Activated naive CD8-positive, alpha-beta T cell treated with anti-CD3 and anti-CD28 coated beads, Interleukin-2, amount 50 U/mL, for 24 hours (primary cell): ENCODE results near the gene PIAS4.
"Not testable (repeated sequence)": the region's sequence is repeated elsewhere in the genome, so short reads cannot be mapped to it uniquely, and the experiment has no call there.

Experiments
- ATAC-seq: fragments of 150-1000 bp; cut with Tn5 transposase; one replicate; pipeline ENCODE4 v1.10.0; 2021
- DNase-seq: peaks from one replicate; pipeline ENCODE4 v3.0.0; 2021
- H3K27ac Mint-ChIP-seq: one replicate; pipeline ENCODE4 v1.8.0; 2021; ENCODE audit warnings: mild to moderate bottlenecking, mixed read lengths
- H3K27me3 Mint-ChIP-seq: one replicate; pipeline ENCODE4 v1.8.0; 2021; ENCODE audit warnings: mixed read lengths
- H3K36me3 Mint-ChIP-seq: one replicate; pipeline ENCODE4 v1.8.0; 2021; ENCODE audit warnings: low read depth, mixed read lengths
- H3K4me1 Mint-ChIP-seq: one replicate; pipeline ENCODE4 v1.8.0; 2021; ENCODE audit warnings: mixed read lengths
- H3K4me3 Mint-ChIP-seq: one replicate; pipeline ENCODE4 v1.8.0; 2021; ENCODE audit warnings: mild to moderate bottlenecking, moderate library complexity, mixed read lengths
- H3K9me3 Mint-ChIP-seq: one replicate; pipeline ENCODE4 v1.8.0; 2021; ENCODE audit warnings: mixed read lengths

PIAS4 gene

GRCh38 chr19:4007021-4007835 is at the start of gene PIAS4:
TSS of gene PIAS4 (plus strand) at chr19:4007736. CDS start at chr19:4007761, 25 bp downstream.
- Mint-ChIP-seq H3K27ac (peak within 1 kb of the TSS; percentile 80), H3K4me3 (peak within 1 kb of the TSS; percentile 86), H3K4me1 (peaks cover 21% of the 10 kb centered on the region), H3K36me3 (no peaks in the 10 kb centered on the region), H3K9me3 (no peaks in the 10 kb centered on the region), H3K27me3 (no peaks in the 10 kb centered on the region)
- ATAC-seq (peak; percentile 97), DNase-seq (peak; percentile 94)

- DNase-seq, result no peak
- no peaks in the 10 kb centered on the region for H3K4me1 Mint-ChIP-seq
- H3K27me3 Mint-ChIP-seq, result no peaks in the 10 kb centered on the region
- no peaks in the 10 kb centered on the region for H3K9me3 Mint-ChIP-seq
- ATAC-seq, result no peak
- no peak overlapping the region for H3K27ac Mint-ChIP-seq
- peaks cover 8% of the 10 kb centered on the region for H3K36me3 Mint-ChIP-seq
- no peak overlapping the region for H3K4me3 Mint-ChIP-seq
Observed at GRCh38 chr19:3958836-3959765, 48.4 kb upstream of the PIAS4 start.

- Mint-ChIP-seq H3K36me3 (peaks cover 11% of the 10 kb centered on the region), H3K4me1 (no peaks in the 10 kb centered on the region), H3K27ac (no peak overlapping the region), H3K9me3 (no peaks in the 10 kb centered on the region), H3K4me3 (no peak overlapping the region), H3K27me3 (no peaks in the 10 kb centered on the region)
- DNase-seq (no peak), ATAC-seq (no peak)
Observed at GRCh38 chr19:3959766-3960131, 47.8 kb upstream of the PIAS4 start.

GRCh38 chr19:3961007-3961406 is 46.5 kb upstream of the PIAS4 start:
- H3K4me1 Mint-ChIP-seq, result no peaks in the 10 kb centered on the region
- no peak overlapping the region for H3K4me3 Mint-ChIP-seq
- no peaks in the 10 kb centered on the region for H3K27me3 Mint-ChIP-seq
- no peak for DNase-seq
- peaks cover 14% of the 10 kb centered on the region for H3K36me3 Mint-ChIP-seq
- no peaks in the 10 kb centered on the region for H3K9me3 Mint-ChIP-seq
- H3K27ac Mint-ChIP-seq, result no peak overlapping the region
- ATAC-seq, result no peak

- Mint-ChIP-seq H3K4me3 (no peak overlapping the region), H3K4me1 (peaks cover 6% of the 10 kb centered on the region), H3K27ac (no peak overlapping the region), H3K27me3 (no peaks in the 10 kb centered on the region), H3K9me3 (no peaks in the 10 kb centered on the region), H3K36me3 (peaks cover 21% of the 10 kb centered on the region)
- no peak for ATAC-seq
- DNase-seq, result no peak
Observed at GRCh38 chr19:3963458-3964255, 43.9 kb upstream of the PIAS4 start.

GRCh38 chr19:3964256-3965194 is 43.0 kb upstream of the PIAS4 start:
- Mint-ChIP-seq H3K27me3 (no peaks in the 10 kb centered on the region), H3K27ac (no peak overlapping the region), H3K4me3 (no peak overlapping the region), H3K9me3 (no peaks in the 10 kb centered on the region), H3K4me1 (peaks cover 13% of the 10 kb centered on the region), H3K36me3 (peaks cover 23% of the 10 kb centered on the region)
- no peak for DNase-seq
- no peak for ATAC-seq

- Mint-ChIP-seq H3K27ac (no peak overlapping the region), H3K4me3 (no peak overlapping the region), H3K9me3 (no peaks in the 10 kb centered on the region), H3K27me3 (no peaks in the 10 kb centered on the region), H3K36me3 (peaks cover 28% of the 10 kb centered on the region), H3K4me1 (peaks cover 25% of the 10 kb centered on the region)
- ATAC-seq, result no peak
- no peak for DNase-seq
Observed at GRCh38 chr19:3966051-3967017, 41.2 kb upstream of the PIAS4 start.

- ATAC-seq, H3K9me3 Mint-ChIP-seq, H3K27ac Mint-ChIP-seq, H3K4me3 Mint-ChIP-seq, DNase-seq, H3K27me3 Mint-ChIP-seq: not testable (repeated sequence)
- Mint-ChIP-seq H3K4me1 (peaks cover 26% of the 10 kb centered on the region), H3K36me3 (peaks cover 26% of the 10 kb centered on the region)
Observed at GRCh38 chr19:3967983-3968382, 39.6 kb upstream of the PIAS4 start.

- no peak overlapping the region for H3K27ac Mint-ChIP-seq
- H3K9me3 Mint-ChIP-seq, result no peaks in the 10 kb centered on the region
- no peaks in the 10 kb centered on the region for H3K27me3 Mint-ChIP-seq
- H3K4me1 Mint-ChIP-seq, result peaks cover 26% of the 10 kb centered on the region
- H3K4me3 Mint-ChIP-seq, result no peak overlapping the region
- peaks cover 21% of the 10 kb centered on the region for H3K36me3 Mint-ChIP-seq
- ATAC-seq (no peak), DNase-seq (no peak)
Observed at GRCh38 chr19:3968556-3969434, 38.7 kb upstream of the PIAS4 start.

GRCh38 chr19:3969435-3970312 is 37.9 kb upstream of the PIAS4 start:
- H3K4me3 Mint-ChIP-seq, result peak overlapping the region; percentile 89
- DNase-seq (no peak), ATAC-seq (no peak)
- H3K27me3 Mint-ChIP-seq, result no peaks in the 10 kb centered on the region
- H3K27ac Mint-ChIP-seq, result peak overlapping the region; percentile 80
- peaks cover 19% of the 10 kb centered on the region for H3K36me3 Mint-ChIP-seq
- no peaks in the 10 kb centered on the region for H3K9me3 Mint-ChIP-seq
- peaks cover 26% of the 10 kb centered on the region for H3K4me1 Mint-ChIP-seq

GRCh38 chr19:3970313-3970807 is 37.2 kb upstream of the PIAS4 start:
- Mint-ChIP-seq H3K27me3 (no peaks in the 10 kb centered on the region), H3K4me3 (peak overlapping the region; percentile 89), H3K4me1 (peaks cover 26% of the 10 kb centered on the region), H3K9me3 (no peaks in the 10 kb centered on the region), H3K27ac (peak overlapping the region; percentile 80), H3K36me3 (peaks cover 21% of the 10 kb centered on the region)
- DNase-seq (no peak), ATAC-seq (no peak)
